ENCODE results near the gene PSME1.

PSME1 gene

GRCh38 chr14:24119691-24120090, 16.3 kb upstream of the PSME1 start:
- Histone ChIP-seq H3K36me3 (replicated peaks; ENCODE audit: insufficient read depth, low read length) (no peaks in the 10 kb centered on the region), H2AFZ (ENCODE audit: low read length) (no peak overlapping the region), H3F3A (ENCODE audit: insufficient read depth, low read length) (no peaks in the 10 kb centered on the region), H3K9me3 (replicated peaks; ENCODE audit: insufficient read depth, low read length) (no peaks in the 10 kb centered on the region), H3K9ac (ENCODE audit: low read length) (no peak overlapping the region), H3K79me2 (ENCODE audit: low read length) (peaks cover 13% of the 10 kb centered on the region), H3K27me3 (replicated peaks; ENCODE audit: insufficient read depth, low read length) (no peaks in the 10 kb centered on the region), H3K27ac (ENCODE audit: low read length) (no peak overlapping the region), H3K4me3 (ENCODE audit: low read length) (no peak overlapping the region), H4K20me1 (ENCODE audit: insufficient read depth, low read length) (no peaks in the 10 kb centered on the region), H3K9me2 (replicated peaks; ENCODE audit: insufficient read depth, low read length) (no peaks in the 10 kb centered on the region), H3K4me2 (ENCODE audit: low read depth, low read length) (no peak overlapping the region), H3K4me1 (ENCODE audit: low read length) (no peaks in the 10 kb centered on the region)
- TF ChIP-seq, protein P1, sequence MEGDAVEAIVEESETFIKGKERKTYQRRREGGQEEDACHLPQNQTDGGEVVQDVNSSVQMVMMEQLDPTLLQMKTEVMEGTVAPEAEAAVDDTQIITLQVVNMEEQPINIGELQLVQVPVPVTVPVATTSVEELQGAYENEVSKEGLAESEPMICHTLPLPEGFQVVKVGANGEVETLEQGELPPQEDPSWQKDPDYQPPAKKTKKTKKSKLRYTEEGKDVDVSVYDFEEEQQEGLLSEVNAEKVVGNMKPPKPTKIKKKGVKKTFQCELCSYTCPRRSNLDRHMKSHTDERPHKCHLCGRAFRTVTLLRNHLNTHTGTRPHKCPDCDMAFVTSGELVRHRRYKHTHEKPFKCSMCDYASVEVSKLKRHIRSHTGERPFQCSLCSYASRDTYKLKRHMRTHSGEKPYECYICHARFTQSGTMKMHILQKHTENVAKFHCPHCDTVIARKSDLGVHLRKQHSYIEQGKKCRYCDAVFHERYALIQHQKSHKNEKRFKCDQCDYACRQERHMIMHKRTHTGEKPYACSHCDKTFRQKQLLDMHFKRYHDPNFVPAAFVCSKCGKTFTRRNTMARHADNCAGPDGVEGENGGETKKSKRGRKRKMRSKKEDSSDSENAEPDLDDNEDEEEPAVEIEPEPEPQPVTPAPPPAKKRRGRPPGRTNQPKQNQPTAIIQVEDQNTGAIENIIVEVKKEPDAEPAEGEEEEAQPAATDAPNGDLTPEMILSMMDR (IDR thresholded peaks at IDR 0.05; ENCODE audit: low read length) = no peak
- TF ChIP-seq EZH2phosphoT487 (IDR thresholded peaks at IDR 0.05; ENCODE audit: low read length) (no peak), EZH2 (optimal IDR thresholded peaks at IDR 0.05; ENCODE audit: low read depth, low read length) (no peak)
- DNase-seq = no peak

DNA sequence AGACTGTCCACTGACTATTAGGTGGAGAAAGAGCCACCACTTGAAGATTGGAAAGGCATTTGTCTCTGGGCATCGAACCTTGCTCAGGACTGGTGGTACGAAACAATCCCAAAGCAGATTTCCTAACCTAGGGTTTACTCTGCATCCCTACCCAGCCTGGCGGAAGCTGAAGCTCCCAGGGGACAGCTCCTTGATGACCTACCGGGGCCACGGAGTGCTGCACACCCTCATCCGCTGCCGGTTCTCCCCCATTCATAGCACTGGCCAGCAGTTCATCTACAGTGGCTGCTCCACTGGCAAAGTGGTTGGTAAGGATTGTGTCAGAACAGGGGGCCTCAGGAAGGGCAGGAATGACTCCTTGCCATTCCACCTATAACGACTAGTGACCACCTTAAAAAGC, 14.8 kb upstream of the PSME1 start:
- H4K20me1 ChIP-seq (ENCODE audit: insufficient read depth, low read length) = no peaks in the 10 kb centered on the region
- H3K9ac ChIP-seq (ENCODE audit: low read length) = no peak overlapping the region
- no peak overlapping the region for H3K4me2 ChIP-seq (ENCODE audit: low read depth, low read length)
- TF ChIP-seq EZH2phosphoT487 (IDR thresholded peaks at IDR 0.05; ENCODE audit: low read length) (no peak), EZH2 (optimal IDR thresholded peaks at IDR 0.05; ENCODE audit: low read depth, low read length) (no peak)
- TF ChIP-seq, protein P1 (IDR thresholded peaks at IDR 0.05; ENCODE audit: low read length) = no peak
- H3K9me3 ChIP-seq (replicated peaks; ENCODE audit: insufficient read depth, low read length) = no peaks in the 10 kb centered on the region
- no peaks in the 10 kb centered on the region for H3K27me3 ChIP-seq (replicated peaks; ENCODE audit: insufficient read depth, low read length)
- H3K36me3 ChIP-seq (replicated peaks; ENCODE audit: insufficient read depth, low read length) = no peaks in the 10 kb centered on the region
- H2AFZ ChIP-seq (ENCODE audit: low read length) = no peak overlapping the region
- peaks cover 4% of the 10 kb centered on the region for H3K79me2 ChIP-seq (ENCODE audit: low read length)
- no peaks in the 10 kb centered on the region for H3F3A ChIP-seq (ENCODE audit: insufficient read depth, low read length)
- no peaks in the 10 kb centered on the region for H3K4me1 ChIP-seq (ENCODE audit: low read length)
- no peak for DNase-seq
- no peak overlapping the region for H3K4me3 ChIP-seq (ENCODE audit: low read length)
- no peak overlapping the region for H3K27ac ChIP-seq (ENCODE audit: low read length)
- no peaks in the 10 kb centered on the region for H3K9me2 ChIP-seq (replicated peaks; ENCODE audit: insufficient read depth, low read length)

DNA sequence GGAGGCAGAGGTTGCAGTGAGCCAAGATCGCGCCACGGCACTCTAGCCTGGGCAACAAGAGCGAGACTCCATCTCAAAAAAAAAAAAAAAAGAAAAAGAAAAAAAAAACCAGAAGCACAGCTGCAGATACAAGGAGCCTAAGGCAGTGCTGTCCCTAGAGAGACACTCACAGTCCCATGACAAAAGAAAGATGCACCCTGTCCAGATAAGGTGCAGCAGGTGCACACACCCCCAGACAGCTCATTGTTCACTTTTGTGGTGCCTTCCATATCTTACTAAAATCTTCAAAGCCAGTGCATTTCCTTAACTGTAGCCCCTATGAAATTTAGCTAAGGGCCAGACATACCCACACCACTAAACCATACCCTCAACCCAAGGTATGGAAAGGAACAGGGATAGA, 13.6 kb upstream of the PSME1 start:
- H3K9ac ChIP-seq (ENCODE audit: low read length) = no peak overlapping the region
- H3K9me2 ChIP-seq (replicated peaks; ENCODE audit: insufficient read depth, low read length) = no peaks in the 10 kb centered on the region
- no peak overlapping the region for H3K27ac ChIP-seq (ENCODE audit: low read length)
- H3F3A ChIP-seq (ENCODE audit: insufficient read depth, low read length) = no peaks in the 10 kb centered on the region
- H4K20me1 ChIP-seq (ENCODE audit: insufficient read depth, low read length) = no peaks in the 10 kb centered on the region
- no peak for DNase-seq
- H3K27me3 ChIP-seq (replicated peaks; ENCODE audit: insufficient read depth, low read length) = no peaks in the 10 kb centered on the region
- no peak overlapping the region for H3K4me2 ChIP-seq (ENCODE audit: low read depth, low read length)
- H3K4me1 ChIP-seq (ENCODE audit: low read length) = no peaks in the 10 kb centered on the region
- no peak overlapping the region for H2AFZ ChIP-seq (ENCODE audit: low read length)
- H3K79me2 ChIP-seq (ENCODE audit: low read length) = no peaks in the 10 kb centered on the region
- H3K4me3 ChIP-seq (ENCODE audit: low read length) = no peak overlapping the region
- TF ChIP-seq EZH2phosphoT487 (IDR thresholded peaks at IDR 0.05; ENCODE audit: low read length) (no peak), EZH2 (optimal IDR thresholded peaks at IDR 0.05; ENCODE audit: low read depth, low read length) (no peak)
- TF ChIP-seq, protein P1 (IDR thresholded peaks at IDR 0.05; ENCODE audit: low read length) = no peak
- no peaks in the 10 kb centered on the region for H3K9me3 ChIP-seq (replicated peaks; ENCODE audit: insufficient read depth, low read length)
- no peaks in the 10 kb centered on the region for H3K36me3 ChIP-seq (replicated peaks; ENCODE audit: insufficient read depth, low read length)

All from MM.1S (cell line).